ENCODE results near the gene HTR3B.

HTR3B gene

DNA sequence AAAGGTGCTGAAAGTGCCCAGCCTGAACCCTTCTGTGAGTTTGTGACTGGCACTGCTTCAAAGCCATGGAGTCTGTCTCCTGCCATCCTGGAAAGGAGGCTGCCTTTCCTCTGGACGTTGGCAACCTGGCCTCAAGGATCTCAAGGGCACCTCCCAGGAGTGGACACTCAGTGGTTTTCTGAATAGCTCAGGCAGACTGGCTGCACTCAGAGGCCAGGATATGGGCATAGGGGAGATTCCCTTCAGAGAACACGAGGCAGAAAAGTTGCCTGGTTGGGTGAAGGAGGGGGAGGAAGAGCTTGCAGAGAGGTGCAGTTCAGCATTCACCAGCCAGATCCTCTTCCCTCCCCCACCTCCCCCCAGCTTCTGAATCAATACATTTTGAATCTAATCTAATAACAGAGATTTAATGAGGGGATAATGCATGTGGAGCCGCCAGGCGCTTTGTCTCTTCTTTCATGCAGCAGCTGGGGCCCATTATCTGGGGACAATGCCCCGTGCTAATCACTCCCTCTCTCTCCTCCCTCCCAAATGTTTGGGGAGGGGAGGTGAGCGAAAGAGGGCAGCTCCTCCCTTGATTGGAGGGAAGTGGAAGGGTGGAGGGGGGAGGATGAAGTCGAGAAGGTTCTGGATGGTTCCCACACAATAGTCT lies 88.0 kb downstream of the HTR3B start:
- DNase-seq = no peak

DNA sequence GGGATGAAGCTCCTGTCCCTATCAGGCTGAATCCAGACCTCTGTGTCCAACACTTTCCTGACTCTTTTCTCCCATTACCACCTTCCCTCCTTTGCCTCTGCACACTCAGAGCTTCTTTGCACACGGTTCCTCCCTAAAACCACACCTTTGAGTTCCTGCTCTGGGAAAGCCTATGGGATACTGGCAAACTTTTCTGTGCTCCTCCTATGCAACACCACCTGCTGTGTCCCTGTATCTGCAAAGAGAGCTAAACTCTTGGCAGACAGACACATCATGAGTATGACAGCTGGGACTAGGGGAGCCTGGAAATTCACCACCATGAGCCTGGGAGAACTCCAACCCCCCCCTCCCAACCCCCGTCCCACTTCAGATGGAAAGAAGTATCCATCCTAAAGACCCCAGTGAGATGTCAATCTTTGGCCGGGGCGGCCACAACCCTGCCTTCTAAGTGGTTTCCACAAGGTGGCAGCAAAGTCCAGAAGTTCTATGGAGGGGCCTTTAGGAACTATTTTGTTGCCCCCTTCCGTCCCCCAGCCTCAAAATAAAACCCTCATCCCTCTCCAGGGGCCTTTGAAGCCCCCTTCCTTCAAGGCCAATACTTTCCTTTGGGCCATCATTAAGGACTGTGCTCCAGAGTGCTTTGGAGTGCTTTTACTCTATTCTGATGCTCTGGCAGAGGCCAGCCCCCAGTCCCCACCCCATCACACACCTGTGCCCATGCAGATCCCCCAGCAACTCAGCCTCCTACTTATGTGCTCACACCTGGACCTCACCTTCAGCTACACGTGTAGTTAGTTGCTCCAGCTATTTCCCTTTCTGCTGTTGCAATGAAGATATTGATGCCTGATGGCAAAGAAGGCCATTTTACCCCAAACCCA lies 89.7 kb downstream of the HTR3B start:
- DNase-seq = no peak
